ENCODE measurements around the gene PPP2R5C. TPM values are rescaled to one million over a fixed set of nuclear protein-coding genes. Genes with fewer than 3 reads are reported as not detected.
A peak's percentile ranks its signal among the peaks of the same experiment; 100 is the strongest.

PPP2R5C gene
- total and polyA plus RNA-seq, 7 donors: 18.2 to 76.6 (median 57.1) TPM

DNA sequence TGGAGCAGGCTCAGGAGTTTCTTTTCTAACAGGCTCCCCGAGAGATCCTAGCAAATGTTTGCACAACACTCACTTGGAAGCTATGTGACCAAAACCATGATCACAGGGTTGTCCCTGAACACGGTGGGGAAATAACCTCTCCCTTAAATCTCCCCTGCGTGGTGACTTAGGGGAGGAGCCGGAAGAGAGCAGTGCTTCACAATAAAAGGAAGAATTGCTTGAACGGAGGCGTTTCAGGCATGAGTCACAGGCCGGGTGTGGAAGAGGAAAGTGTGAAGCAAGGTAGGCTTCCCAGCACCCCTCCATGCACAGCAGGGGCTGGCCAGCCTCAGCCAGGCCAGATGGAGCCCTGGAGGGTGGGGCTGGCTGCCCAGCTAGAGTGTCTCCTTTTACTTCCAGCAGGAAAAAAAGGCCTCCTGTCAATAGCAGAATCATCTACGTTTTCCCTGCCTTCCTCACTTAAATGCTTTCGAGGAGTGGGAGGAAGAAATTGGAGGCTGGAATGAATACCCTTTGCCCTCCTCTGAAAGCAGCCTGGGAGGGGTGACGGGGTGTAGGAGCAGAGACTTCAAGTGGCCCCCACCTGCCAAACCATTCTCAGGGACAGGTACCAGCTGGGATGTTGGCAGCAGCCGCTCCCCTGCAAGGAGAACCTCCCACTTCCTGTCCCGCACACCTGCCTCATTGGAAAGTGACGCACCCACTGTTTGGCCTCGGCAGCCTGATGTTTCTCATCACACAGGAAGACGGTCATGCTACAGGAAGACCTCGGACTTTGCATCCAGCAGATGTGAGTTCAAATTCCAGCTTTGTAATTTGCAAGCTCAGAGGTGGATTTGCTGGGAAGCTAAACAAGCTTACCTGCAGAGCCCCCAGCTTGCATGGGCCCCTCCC is 30.1 kb upstream of the PPP2R5C start:
- Histone ChIP-seq H3K27me3 (ENCODE audit: insufficient read depth in 3 of 3, low read length in 2 of 3) (peaks cover 0 to 1% (median 0%) of the 10 kb centered on the region in 3 donors), H3K9me3 (no peaks in the 10 kb centered on the region), H3K36me3 (ENCODE audit: insufficient read depth in 1 of 2, low read depth in 1 of 2) (no peaks in the 10 kb centered on the region), H3K4me1 (no peaks in the 10 kb centered on the region), H3K4me3 (no peak overlapping the region), H3K27ac (no peak overlapping the region)
- TF ChIP-seq, protein P1, sequence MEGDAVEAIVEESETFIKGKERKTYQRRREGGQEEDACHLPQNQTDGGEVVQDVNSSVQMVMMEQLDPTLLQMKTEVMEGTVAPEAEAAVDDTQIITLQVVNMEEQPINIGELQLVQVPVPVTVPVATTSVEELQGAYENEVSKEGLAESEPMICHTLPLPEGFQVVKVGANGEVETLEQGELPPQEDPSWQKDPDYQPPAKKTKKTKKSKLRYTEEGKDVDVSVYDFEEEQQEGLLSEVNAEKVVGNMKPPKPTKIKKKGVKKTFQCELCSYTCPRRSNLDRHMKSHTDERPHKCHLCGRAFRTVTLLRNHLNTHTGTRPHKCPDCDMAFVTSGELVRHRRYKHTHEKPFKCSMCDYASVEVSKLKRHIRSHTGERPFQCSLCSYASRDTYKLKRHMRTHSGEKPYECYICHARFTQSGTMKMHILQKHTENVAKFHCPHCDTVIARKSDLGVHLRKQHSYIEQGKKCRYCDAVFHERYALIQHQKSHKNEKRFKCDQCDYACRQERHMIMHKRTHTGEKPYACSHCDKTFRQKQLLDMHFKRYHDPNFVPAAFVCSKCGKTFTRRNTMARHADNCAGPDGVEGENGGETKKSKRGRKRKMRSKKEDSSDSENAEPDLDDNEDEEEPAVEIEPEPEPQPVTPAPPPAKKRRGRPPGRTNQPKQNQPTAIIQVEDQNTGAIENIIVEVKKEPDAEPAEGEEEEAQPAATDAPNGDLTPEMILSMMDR (IDR thresholded peaks at IDR 0.05): no peak
- 28 to 33% (median 31%) methylated on average over 16 of the region's 16 CpGs for WGBS, 3 donors
- DNase-seq (peak in 1 of 2 donors; percentile 54), ATAC-seq (peak; percentile 36 to 73 (median 63))
- intact Hi-C loops (cut with DNase I): no loop called here

DNA sequence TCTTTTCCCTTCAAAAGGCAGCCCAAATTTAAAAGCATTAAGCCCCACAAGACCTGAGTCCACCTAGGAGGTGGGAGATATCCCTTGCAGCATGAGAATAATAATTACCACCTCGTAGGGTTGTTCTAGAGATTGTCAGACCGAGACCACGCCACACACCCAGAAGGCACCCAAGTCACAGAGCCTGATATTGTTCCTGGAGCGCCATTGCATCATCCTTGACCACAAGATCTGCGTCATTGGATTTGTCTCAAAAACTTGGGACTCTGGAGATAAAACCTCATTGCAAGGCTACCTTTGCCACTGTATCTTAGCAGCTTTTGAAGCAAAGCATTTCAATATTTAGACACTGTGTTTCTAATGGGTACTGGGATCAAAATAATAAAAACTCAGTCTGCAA is 29.4 kb upstream of the PPP2R5C start:
- no peak for ATAC-seq
- no peak overlapping the region for H3K4me3 ChIP-seq
- DNase-seq: no peak
- peaks cover 0 to 1% (median 0%) of the 10 kb centered on the region in 3 donors for H3K27me3 ChIP-seq (ENCODE audit: insufficient read depth in 3 of 3, low read length in 2 of 3)
- no peaks in the 10 kb centered on the region for H3K36me3 ChIP-seq (ENCODE audit: insufficient read depth in 1 of 2, low read depth in 1 of 2)
- 68 to 91% (median 88%) methylated on average over 5 of the region's 5 CpGs for WGBS, 3 donors
- TF ChIP-seq, protein P1 (IDR thresholded peaks at IDR 0.05): no peak
- intact Hi-C loops (cut with DNase I): no loop called here
- no peaks in the 10 kb centered on the region for H3K4me1 ChIP-seq
- no peaks in the 10 kb centered on the region for H3K9me3 ChIP-seq
- H3K27ac ChIP-seq: no peak overlapping the region

DNA sequence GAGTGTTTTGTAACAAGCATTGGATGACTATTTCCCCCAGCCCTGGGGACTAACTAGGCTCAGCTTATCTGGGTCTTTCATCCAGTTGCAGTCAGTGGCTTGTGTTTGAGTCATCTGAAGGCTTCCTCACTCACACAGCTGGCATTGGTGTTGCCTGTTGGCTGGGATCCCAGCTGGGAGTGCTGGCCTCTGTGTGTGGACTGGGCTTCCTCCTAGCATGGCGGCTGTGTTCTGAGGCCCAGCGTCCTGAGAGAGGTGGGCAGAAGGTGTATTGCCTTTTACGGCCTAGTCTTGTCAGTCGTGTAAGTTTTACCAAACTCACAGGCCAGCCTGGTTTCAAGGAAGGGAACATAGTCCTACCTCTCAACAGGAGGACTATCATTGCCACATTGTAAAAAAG is 28.3 kb upstream of the PPP2R5C start:
- Histone ChIP-seq H3K27me3 (ENCODE audit: insufficient read depth in 3 of 3, low read length in 2 of 3) (peaks cover 0 to 1% (median 0%) of the 10 kb centered on the region in 3 donors), H3K9me3 (no peaks in the 10 kb centered on the region), H3K4me3 (no peak overlapping the region), H3K27ac (no peak overlapping the region), H3K36me3 (ENCODE audit: insufficient read depth in 1 of 2, low read depth in 1 of 2) (no peaks in the 10 kb centered on the region), H3K4me1 (no peaks in the 10 kb centered on the region)
- intact Hi-C loops (cut with DNase I): no loop called here
- ATAC-seq (no peak), DNase-seq (no peak)
- WGBS, 3 donors: 94% methylated on average over 4 of the region's 4 CpGs
- TF ChIP-seq, protein P1 (IDR thresholded peaks at IDR 0.05): no peak

DNA sequence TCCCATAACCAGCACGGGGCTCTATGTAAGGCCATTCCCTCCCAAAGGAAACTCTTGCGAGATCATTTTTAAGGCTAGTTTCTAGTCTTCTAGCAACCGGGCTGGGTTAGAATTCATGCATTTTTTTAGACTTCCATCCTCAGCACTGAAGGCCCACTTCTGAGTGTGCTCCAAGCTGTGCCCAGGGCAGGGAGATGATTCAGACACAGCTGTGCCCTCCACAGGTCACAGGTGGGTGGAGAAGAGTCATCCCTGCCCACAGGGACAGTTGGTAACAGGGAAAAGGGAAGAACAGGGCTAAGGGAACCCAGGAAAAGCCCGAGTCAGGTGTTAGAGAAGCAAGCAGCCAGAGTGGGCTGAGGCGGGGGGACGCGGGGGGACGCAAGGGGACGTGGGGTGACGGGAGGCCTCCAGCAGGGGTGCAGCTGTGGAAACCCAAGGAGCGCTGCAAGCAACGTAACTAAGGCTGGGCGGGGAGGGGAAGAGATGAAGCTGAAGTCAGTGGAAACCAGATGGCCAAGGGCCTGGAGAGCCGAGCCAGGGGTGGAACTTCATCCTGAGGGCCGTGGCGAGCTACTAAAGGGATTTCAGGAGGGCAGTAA is 27.2 kb upstream of the PPP2R5C start:
- Histone ChIP-seq H3K27me3 (ENCODE audit: insufficient read depth in 3 of 3, low read length in 2 of 3) (peaks cover 0 to 1% (median 0%) of the 10 kb centered on the region in 3 donors), H3K4me3 (no peak overlapping the region), H3K4me1 (no peaks in the 10 kb centered on the region), H3K9me3 (no peaks in the 10 kb centered on the region), H3K36me3 (ENCODE audit: insufficient read depth in 1 of 2, low read depth in 1 of 2) (no peaks in the 10 kb centered on the region), H3K27ac (no peak overlapping the region)
- intact Hi-C loops (cut with DNase I): no loop called here
- DNase-seq (no peak), ATAC-seq (no peak)
- TF ChIP-seq, protein P1 (IDR thresholded peaks at IDR 0.05): no peak
- WGBS, 3 donors: 69 to 81% (median 74%) methylated on average over 16 of the region's 16 CpGs

All from psoas muscle (tissue), 8 donors.